ENCODE measurements around the gene NANOS2.

Gene NANOS2

DNA sequence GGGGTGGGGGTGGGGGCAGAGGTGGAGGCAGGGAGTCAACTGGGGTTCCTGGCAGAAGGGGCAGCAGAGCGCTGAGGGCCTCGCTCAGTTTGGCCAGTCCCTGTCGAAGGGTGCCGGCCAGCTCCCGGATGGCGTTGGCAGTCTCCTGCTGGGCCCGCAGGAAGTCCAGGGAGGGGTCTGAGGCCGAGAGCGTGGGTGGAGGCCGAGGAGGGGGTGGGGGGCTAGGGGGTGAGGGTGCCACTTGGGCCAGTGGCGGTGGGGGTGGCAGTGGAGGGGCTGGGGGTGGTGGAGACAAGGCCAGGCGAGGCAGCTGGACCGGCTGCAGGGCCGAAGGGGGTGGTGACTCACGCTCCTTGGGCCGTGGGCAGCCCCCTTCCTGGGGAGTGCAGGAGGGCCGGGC lies 23.7 kb downstream of the NANOS2 start:
- FAIRE-seq: no peak

DNA sequence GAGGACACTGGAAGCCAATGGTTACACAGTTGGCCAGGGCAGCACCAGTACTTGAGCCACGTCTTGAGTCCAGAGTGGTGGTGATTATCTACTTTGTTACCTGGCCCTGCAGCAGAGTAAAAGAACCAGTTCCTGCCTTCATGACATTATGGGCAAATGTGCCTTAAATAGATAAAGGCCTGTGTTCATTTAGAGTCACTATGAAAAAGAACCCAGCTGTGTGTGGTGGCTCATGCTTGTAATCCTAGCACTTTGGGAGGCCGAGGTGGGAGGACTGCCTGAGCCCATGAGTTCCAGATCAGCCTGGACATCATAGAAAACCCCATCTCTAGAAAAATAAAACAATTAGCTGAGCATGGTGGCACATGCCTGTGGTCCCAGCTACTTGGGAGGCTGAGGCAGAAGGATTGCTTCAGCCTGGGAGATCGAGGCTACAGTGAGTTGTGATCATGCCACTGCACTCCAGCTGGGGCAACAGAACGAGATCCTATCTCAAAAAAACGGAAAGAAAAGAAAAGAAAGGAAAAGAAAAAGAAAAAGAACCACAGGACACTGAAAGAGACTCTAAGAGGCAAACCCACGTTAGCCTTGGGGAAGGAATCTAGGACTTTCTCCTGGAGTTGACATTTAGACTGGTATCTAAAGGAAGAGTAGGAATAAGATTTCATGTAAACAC lies 25.2 kb downstream of the NANOS2 start:
- no peak for FAIRE-seq

DNA sequence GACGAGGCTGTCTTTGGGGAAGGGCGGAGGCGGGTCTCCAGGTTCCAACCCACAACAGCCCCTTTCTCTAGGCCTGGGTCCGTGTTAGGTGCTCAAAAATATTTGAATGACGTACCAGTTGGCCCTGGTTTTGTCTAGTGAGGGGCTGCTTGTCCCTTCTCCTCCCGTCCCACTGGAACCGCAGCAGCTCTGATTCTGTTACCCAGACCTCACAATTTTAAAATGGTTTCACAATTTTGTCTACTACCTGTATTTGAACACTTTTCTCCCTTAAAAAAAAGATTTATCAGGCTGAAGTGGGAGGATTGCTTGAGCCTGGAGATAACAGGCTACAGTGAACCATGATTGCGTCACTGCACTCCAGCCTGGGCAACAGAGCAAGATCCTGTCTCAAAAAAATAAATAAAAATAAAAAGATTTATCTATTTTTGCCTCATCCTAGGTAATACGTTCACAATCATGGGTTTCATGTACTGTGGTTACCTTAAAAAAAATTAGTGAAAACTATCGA lies 27.3 kb downstream of the NANOS2 start:
- peak; percentile 62 for FAIRE-seq

DNA sequence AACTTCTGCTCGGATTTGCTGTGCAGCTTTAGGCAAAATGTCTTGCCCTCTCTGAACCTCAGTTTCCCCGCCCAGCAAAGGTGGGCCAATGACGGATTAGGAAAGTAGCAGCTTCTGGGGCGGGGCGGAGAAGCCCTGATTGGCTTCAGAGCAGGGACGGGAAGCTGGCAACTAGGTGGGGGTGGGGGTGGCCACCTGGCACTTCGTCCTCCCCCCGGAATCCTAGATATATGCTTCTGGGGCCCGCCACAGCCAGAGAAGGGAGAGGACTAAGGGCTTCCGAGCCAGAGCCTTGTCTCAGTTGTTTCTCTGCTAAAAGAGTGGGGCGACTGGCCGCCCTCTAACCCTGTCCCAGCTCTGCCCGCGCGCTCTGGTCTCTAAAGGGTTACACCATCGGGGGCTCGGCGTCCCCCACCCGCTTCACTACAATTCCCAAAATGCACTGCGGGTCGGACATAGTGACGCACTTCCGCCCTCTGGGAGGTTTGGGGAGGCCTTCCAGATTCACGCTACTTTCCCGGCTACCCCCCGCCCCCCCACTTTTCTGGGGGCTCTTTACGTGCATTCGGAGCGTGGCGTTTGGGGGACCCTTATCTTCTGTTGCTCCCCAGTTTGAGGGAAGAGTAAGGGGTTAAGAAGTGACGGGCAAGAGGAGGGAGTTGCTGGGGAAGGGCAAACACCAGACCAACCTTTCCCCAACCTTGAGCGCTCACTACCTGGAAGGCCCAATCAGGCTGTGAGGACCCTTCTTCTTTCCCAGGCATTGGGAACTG lies 28.0 kb downstream of the NANOS2 start:
- FAIRE-seq: peak; percentile 73

DNA sequence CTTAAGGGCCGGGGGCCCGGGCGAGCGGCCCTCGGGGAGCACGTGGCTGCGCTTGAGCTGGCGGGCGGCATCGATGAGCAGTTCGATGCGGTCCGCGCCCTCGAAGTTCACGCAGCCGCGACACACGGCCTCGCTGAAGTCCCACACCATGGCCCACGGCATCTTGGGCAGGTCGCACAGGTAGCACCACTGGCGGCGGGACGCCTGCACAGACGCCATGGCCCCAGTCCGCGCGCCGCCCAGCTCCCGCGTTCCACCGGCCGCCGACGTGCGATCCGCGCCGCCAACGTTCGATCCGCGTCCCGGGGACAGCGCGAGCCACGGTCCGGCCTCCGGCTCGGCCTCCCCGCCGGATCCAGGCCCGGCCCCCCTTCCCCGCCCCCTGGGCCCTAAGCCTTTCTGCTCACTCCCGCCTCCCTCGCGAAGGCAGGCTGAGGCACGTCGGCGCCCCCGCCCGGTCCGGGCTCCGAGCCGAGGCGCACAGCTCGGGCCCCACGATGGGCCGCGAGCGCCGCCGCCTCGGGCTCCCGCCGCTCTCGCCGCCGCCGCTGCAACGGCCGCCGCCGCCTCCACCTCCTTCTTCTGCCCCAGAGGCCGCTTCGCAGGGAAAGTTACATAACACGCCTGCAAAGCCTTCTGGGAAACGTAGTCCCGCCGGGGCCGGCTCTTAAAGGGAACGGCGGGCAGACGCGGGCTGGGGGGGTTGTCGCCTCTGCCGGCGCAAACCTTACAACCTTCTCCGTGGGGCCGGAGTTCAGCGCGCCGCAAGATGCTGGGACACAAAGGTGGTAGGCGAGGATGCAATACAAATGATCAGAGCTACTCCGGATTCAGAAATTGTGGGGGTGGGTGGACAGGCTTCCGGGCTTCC lies 28.8 kb downstream of the NANOS2 start, which contains the start of gene IRF2BP1:
IRF2BP1 (minus strand) TSS at position 586 of the 871 bp plus-strand sequence; CDS start at position 219, 367 bp downstream.
- no peak for FAIRE-seq

DNA sequence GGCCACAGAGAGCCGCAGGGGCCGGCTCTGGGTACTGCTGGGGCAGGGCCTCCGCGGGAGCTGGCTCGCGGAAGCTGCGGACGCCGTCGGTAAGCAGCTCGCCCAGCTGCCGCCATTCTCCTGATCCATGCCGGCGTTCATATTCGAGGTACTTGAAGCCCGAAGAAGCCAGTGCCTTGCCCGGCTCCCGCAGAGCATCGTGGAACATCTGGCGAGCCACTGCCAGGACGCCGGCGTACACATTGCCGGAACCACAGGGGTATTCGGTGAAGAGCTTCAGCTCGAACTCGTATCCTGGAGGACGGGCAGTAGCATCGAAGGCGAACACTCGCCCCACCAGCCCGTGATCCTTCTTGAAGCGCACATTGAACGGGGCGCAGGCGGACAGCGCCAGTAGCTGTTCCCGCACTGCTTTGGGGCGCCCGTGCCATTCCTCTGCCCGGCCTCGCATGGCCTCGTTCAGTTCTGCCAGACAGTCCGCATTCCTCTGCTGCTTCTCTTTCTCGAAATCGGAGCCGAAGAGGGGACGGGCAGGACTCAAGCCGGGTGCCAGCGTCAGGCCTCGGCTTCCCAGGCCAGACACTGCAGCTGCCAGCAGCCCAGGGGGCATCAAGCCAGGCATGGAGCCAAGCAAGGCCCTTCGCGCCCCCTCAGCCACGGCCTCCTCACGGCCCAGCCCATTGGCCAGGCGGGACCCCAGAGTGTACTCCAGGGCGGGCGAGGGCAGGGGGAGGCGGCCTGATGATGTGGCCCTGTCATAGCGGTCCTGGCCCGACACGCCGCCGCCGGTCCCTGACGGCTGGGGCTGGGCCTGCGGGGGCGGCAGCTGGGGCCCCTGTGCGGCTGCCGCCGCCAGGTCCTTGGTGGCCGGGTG lies 29.7 kb downstream of the NANOS2 start:
- FAIRE-seq: no peak

DNA sequence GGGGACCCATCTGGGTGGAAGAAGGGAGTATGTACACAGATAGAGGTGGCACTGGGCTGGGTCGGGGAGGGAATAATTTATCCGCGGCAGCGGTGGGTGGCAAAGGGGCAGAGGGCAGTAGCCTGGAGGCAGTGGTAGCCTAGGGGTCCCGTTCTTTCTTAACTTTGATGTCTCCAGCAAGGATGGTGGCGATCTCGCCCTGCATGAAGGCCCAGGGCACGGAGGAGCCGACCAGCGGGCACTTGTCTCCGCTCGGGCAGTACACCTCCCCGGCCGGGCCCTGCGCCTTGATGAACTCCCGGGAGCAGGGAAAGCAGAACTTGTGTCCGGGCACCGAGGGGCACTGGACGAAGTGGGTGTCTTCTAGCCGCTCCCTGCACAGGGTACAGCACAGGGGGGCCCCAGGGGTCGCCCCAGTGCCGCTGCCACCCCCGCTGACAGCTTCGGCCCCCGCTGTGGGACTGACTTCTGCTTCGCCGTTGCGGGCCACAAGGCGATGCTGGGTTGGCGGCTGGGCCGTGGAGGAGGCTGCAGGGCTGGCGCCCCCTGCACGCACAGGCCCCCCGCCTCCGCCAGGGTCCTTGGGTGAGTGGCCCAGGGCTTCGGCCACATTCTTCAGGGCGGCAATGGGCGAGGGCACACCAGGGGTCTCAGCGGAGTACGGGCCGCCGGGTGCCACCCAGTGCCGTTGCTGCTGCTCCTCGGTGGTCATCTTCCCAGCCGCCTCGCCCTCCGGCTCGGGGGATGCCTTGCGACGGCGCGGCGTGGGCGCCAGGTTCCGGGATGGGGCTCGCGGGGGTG lies 30.5 kb downstream of the NANOS2 start:
- no peak for FAIRE-seq

DNA sequence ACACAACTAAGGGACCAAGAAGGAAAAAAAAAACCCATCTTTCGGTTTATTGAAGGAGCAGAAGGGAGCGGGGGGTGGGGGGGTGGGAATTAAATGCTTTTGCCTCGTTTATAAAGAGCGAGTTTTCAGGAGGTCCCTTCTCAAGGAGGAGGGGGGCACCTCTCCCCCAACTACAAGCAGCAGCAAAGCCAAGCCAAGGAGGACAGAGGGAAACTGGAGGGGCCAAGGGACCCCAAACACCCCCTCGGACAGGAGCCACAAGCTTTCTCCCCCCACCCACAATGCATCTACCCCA lies 31.0 kb downstream of the NANOS2 start:
- no peak for FAIRE-seq

DNA sequence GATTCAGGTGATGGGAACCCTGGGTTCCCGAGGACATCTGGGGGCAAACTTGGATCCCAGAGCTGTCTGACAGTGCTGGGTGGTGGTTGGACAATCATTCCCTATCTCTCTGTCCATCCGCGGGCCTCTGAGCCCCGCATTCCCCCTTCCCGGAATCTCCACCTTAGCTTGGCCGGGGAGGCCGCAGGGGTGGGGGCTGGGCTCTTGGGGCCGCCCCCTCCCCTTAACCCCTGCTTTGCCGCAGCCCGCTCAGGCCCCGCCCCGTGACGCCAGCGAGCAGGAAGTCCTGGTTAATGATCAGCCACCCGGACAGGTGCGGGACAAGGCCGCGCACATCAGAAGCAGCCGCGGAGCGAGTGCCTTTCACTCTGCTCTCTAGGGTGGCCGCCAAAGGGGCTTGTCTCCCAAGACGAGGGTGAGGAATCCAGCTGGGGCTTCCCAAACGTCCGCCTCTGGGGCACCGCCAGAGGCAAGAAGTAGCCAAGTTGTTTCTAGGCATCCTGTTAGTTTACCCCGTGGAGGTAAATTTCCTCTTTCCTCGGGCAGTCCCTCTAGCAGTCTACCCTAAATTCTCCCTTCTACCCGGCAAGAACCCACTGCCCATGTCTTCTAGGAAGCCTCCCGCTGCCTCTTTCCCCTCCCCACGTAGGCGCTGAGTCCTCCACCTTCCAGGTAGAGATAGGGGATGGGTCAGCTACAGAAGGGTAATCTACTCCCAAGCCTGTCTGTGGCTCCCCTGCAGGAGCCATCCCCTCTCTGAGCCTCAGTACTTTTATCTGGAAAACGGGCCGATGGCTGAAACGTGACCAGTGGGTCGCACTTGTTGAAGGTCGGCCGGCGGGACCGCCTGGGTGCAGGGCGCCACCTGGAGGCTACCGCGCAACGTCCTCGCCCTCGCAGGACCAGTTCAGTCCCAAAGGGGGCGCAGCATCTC lies 31.7 kb downstream of the NANOS2 start:
- FAIRE-seq: peak; percentile 43

DNA sequence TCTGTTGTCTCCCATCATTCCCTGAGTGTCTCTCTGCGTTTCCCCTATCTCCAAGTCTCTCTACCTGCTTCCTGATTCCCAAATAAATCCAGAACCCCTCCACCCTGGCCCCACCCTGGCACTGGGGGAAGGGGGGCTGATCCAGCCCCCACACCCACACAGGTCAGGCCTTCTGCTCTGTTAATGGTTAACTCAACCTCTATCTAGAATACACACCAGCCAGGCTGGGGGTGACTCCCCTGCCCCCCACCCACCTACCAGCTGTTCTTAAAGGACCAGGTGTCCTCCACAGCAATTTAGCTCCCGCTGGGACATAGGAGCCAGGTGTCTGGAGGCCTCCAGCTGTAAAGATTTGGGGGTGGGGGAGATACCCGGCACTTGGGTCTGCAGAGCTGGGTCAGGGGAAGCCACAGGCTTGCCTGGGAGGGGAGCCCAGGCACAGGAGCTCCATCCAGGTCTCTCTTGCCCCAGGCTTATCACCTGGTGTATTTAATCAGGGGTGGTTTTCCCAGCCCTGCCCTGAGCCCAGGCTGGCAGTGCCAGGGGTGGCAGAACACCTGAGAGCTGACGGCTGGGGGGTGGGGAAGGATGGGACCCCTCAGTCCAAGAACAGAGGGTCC lies 32.6 kb downstream of the NANOS2 start:
- peak; percentile 61 for FAIRE-seq

DNA sequence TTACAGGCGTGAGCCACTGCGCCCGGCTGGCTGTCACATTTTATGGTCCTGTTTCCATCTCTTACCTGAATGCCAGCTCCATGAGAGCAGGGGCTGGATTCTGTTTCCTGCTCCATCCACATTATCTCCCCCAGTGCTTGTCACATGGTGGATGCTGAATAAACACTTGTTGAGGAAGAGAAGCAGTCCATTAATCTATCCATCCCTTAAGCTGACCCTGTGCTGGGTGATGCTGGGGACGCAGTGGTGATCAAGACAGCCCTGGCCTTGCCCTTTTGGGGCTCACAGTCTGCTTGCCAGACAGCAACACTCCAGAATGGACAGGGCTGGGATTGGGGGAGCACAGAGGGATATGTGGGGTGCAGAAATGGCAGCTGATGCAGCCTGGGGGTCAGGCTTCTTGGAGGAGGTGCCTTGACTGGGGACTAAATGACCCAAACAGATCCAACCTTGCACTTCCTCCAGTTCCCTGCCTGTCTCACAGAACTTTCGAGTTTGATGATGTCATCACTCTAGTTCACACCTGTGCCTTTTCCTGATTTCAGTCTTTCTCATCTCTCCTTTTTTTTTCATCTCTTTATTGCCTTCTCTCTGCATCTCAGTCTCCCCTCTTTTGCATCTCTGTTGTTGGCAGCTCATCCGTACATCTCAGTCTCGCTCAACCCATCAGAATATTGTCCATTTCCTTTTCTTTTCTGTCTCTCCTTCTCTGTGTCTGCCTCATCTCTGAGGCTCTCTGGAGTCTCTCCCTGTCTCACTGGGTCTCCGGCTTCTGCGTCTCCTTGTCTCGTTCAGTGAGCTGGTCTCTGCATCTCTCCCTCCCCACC lies 33.3 kb downstream of the NANOS2 start:
- FAIRE-seq: peak; percentile 53

DNA sequence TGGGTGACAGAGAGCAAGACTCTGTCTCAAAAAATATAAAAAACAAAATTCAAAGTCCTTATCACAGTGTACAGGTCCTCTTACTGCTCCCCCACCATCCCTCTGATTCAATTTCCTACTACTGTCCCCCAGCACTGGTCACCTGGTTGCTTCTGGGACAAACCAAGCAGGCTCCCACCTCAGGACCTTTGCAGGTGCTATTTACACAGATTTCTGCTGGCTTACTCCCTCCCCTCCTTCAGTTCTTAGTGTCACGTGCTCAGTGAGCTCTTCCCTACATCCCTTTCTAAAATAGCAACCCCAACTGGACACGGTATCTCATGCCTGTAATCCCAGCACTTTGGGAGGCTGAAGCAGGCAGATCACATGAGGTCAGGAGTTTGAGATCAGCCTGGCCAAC lies 34.6 kb downstream of the NANOS2 start:
- FAIRE-seq: no peak

DNA sequence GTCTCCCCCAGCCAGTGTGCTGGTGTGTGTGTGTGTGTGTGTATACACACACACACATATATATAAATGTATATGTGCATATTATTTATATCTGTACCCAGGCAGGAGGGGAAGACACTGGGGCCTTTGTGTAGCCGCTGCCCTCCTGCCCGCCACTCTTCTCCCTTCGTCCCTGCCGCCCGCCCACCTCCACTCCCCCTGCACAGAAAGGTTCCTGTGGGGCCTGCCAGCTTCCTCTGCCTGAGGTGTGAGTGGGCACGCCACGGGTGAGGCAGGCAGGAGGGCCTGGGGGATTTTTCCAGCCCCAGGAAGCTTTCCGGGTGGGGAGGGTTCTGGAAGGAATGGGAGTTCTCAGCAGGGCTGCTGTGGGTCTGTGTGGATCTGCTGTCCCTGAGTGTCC lies 35.5 kb downstream of the NANOS2 start:
- no peak for FAIRE-seq

DNA sequence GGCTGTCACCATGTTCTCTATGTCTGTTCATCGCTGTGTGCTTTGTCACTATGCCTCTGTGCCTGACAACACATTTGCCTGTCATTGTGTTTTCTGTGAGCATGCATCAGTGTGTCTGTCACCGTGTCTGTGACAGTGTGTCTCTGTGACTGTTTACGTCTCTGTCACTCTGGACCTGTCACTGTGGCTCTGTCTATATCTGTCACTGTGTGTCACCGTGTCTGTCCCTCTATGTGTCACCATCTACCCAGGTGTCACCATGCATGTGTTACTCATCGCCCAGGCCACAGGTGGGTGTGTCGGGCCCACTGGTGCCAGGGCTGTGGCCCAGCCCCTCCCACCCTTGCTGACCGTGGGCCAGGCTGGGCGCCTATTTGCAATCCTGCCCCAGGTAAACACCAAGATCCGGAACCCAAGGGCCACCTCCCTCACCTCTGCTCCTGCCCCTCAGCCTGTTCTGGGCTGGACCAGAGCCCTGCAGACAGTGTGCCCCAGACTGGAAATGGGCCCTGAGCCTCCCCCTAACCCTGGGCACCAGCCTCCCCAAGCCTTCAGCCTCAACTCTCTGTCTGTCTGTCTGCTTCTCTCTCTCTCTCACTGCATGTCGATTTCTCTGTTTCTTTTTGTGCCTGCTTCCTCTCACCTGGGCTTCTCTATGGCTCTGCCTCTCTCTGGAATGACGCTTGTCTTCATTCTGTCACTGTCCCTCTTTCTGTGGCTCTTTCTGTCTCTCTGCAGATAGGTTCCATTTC lies 36.4 kb downstream of the NANOS2 start:
- FAIRE-seq: no peak

DNA sequence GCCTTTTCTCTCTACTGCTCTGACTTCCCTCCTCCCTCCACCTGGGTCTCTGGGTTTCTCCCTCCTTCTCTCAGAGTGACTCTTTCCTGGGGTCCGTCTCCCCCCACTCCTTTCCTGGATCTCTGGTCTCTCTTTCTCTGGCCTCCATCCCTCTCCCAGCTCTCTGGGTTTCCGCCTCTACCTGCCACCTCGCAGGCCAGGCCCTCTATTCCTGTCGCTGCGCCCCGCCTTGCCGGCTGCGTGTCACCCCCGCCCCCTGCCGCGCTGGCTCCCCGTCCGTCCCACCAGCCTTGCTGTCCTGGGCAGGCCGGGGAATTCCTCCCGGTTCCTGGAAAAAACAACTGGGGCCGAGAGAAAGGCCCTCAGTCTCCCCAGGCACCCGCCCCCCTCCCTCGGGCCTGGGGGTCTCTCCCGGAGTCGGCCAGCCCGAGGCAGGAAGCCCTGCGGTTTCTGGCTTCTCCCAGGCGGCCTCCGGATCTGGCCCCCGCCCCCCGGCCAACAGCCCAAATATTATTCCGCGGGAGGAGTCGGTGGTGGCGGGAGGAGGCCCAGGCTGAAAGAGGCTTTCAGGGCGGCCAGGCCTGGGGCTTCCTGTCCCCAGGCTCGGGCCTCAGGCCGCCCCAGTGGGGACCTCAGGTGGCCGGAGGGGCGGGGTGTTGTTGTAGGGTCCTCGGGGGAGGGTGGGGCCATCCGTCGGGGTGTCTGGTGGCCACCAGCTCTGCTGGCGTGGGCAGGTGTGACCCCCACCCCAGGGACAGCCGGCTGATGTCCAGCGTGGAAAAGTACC lies 38.0 kb downstream of the NANOS2 start:
- FAIRE-seq: no peak

DNA sequence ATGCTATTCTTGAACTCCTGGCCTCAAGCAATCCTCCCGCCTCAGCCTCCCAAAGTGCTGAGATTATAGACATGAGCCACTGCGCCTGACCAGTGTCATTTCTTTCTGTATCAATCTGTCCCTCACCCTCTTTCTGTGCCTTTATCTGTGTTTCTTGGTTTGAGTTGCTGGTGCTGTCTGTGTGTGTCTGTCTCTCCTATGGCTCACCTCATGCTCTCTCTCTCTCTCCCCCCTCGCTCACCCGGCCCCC lies 38.5 kb downstream of the NANOS2 start:
- FAIRE-seq: no peak

DNA sequence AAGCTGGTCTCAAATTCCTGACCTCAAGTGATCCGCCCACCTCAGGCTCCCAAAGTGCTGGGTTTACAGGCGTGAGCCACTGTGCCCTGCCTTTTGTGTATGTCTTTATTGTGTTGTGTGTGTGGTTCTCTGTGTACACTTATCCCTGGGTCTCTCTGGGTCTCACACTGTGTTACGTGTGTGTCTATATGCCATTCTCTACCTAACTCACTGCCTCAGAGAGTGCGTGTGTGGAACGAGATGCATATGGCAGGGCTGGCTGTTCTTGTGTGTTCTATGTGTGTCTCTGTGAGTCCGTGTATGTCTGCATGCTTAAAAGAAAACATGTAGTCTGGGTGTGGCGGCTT lies 40.0 kb downstream of the NANOS2 start:
- no peak for FAIRE-seq

Data from islet of Langerhans (tissue), 1 donor.